ENCODE results near the gene LACC1. TPM values are rescaled to one million over a fixed set of nuclear protein-coding genes. Genes with fewer than 3 reads are reported as not detected.

LACC1 gene
- total and polyA plus RNA-seq, 2 of the 13 experiments (the other 11 are each of a cell fraction or from before 2014, with no cell fraction given) = 0.92 to 1.7 TPM

DNA sequence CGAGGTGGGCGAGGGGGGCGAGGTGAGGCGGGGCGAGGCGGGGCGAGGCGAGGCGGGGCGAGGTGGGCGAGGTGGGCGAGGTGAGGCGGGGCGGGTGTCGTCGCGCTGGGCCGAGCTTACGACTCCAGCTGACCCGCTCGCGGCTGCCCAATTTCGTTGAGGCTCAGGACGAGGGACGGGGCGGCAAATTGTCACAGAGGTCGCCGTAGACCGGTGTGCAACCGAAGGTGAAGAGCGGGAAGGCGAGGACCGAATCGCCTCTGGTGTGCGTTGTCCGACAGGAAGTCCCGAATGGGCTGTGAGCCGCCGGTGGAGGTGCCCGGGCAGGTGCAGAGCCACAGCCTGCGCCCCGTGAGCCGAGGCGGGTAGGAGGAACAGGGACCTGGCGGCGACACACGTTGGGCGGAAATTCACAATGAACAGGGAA is at the start of gene LACC1 (continued):
- TF ChIP-seq, protein P1, sequence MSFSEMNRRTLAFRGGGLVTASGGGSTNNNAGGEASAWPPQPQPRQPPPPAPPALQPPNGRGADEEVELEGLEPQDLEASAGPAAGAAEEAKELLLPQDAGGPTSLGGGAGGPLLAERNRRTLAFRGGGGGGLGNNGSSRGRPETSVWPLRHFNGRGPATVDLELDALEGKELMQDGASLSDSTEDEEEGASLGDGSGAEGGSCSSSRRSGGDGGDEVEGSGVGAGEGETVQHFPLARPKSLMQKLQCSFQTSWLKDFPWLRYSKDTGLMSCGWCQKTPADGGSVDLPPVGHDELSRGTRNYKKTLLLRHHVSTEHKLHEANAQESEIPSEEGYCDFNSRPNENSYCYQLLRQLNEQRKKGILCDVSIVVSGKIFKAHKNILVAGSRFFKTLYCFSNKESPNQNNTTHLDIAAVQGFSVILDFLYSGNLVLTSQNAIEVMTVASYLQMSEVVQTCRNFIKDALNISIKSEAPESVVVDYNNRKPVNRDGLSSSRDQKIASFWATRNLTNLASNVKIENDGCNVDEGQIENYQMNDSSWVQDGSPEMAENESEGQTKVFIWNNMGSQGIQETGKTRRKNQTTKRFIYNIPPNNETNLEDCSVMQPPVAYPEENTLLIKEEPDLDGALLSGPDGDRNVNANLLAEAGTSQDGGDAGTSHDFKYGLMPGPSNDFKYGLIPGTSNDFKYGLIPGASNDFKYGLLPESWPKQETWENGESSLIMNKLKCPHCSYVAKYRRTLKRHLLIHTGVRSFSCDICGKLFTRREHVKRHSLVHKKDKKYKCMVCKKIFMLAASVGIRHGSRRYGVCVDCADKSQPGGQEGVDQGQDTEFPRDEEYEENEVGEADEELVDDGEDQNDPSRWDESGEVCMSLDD (CRISPR knock-in tag; IDR thresholded peaks at IDR 0.05; ENCODE audit: borderline replicate concordance) = peak; percentile 18; the same call in 1 of the 2 replicates
- TF ChIP-seq FUBP1 (CRISPR knock-in tag; IDR thresholded peaks at IDR 0.05; ENCODE audit: borderline replicate concordance) (no peak), KMT2B (CRISPR knock-in tag; IDR thresholded peaks at IDR 0.05) (no peak), ZNF772 (CRISPR knock-in tag; IDR thresholded peaks at IDR 0.05) (no peak)
- TF ChIP-seq, protein P2, sequence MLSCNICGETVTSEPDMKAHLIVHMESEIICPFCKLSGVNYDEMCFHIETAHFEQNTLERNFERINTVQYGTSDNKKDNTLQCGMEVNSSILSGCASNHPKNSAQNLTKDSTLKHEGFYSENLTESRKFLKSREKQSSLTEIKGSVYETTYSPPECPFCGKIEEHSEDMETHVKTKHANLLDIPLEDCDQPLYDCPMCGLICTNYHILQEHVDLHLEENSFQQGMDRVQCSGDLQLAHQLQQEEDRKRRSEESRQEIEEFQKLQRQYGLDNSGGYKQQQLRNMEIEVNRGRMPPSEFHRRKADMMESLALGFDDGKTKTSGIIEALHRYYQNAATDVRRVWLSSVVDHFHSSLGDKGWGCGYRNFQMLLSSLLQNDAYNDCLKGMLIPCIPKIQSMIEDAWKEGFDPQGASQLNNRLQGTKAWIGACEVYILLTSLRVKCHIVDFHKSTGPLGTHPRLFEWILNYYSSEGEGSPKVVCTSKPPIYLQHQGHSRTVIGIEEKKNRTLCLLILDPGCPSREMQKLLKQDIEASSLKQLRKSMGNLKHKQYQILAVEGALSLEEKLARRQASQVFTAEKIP (CRISPR knock-in tag; IDR thresholded peaks at IDR 0.05; ENCODE audit: borderline replicate concordance) = no peak
- TF ChIP-seq, protein P3, sequence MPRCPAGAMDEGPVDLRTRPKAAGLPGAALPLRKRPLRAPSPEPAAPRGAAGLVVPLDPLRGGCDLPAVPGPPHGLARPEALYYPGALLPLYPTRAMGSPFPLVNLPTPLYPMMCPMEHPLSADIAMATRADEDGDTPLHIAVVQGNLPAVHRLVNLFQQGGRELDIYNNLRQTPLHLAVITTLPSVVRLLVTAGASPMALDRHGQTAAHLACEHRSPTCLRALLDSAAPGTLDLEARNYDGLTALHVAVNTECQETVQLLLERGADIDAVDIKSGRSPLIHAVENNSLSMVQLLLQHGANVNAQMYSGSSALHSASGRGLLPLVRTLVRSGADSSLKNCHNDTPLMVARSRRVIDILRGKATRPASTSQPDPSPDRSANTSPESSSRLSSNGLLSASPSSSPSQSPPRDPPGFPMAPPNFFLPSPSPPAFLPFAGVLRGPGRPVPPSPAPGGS (CRISPR knock-in tag; IDR thresholded peaks at IDR 0.05) = no peak
- TF ChIP-seq, protein P4, sequence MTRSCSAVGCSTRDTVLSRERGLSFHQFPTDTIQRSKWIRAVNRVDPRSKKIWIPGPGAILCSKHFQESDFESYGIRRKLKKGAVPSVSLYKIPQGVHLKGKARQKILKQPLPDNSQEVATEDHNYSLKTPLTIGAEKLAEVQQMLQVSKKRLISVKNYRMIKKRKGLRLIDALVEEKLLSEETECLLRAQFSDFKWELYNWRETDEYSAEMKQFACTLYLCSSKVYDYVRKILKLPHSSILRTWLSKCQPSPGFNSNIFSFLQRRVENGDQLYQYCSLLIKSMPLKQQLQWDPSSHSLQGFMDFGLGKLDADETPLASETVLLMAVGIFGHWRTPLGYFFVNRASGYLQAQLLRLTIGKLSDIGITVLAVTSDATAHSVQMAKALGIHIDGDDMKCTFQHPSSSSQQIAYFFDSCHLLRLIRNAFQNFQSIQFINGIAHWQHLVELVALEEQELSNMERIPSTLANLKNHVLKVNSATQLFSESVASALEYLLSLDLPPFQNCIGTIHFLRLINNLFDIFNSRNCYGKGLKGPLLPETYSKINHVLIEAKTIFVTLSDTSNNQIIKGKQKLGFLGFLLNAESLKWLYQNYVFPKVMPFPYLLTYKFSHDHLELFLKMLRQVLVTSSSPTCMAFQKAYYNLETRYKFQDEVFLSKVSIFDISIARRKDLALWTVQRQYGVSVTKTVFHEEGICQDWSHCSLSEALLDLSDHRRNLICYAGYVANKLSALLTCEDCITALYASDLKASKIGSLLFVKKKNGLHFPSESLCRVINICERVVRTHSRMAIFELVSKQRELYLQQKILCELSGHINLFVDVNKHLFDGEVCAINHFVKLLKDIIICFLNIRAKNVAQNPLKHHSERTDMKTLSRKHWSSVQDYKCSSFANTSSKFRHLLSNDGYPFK (CRISPR knock-in tag; IDR thresholded peaks at IDR 0.05; ENCODE audit: borderline replicate concordance) = no peak

Data from HepG2 (cell line).